Measurements from ENCODE around the gene RAB4B. TPM values are rescaled to one million over a fixed set of nuclear protein-coding genes. Genes with fewer than 3 reads are reported as not detected.
A peak's percentile ranks its signal among the peaks of the same experiment; 100 is the strongest.

The RAB4B gene
- total and polyA plus RNA-seq, 2 of the 13 experiments (the other 11 are each of a cell fraction or from before 2014, with no cell fraction given) = 3.3 to 5.4 TPM

GRCh38 chr19:40797963-40798682 lies 20.1 kb downstream of the RAB4B start (continued):
- TF ChIP-seq NR1H2 (CRISPR knock-in tag; IDR thresholded peaks at IDR 0.05; ENCODE audit: borderline replicate concordance, low read depth) = no peak
- TF ChIP-seq MED8 (CRISPR knock-in tag; IDR thresholded peaks at IDR 0.05; ENCODE audit: insufficient replicate concordance) = peak; percentile 62
- TF ChIP-seq ATF7-NPFF (CRISPR knock-in tag; IDR thresholded peaks at IDR 0.05; ENCODE audit: low read depth) = peak; percentile 62; the same call in 1 of the 2 replicates
- peak; percentile 59; the same call in 1 of the 2 replicates for TF ChIP-seq TAF1 (CRISPR knock-in tag; IDR thresholded peaks at IDR 0.05)
- TF ChIP-seq ZBTB40 (IDR thresholded peaks at IDR 0.05) = no peak
- TF ChIP-seq ZBTB40 (CRISPR knock-in tag; IDR thresholded peaks at IDR 0.05) = peak; percentile 42; the same call in 1 of the 2 replicates
- no peak for TF ChIP-seq ZIK1 (CRISPR knock-in tag; IDR thresholded peaks at IDR 0.05; ENCODE audit: borderline replicate concordance, low read depth)
- TF ChIP-seq ZKSCAN8 (CRISPR knock-in tag; IDR thresholded peaks at IDR 0.05; ENCODE audit: borderline replicate concordance) = peak; percentile 74; the same call in 1 of the 2 replicates
- TF ChIP-seq ZNF646 (CRISPR knock-in tag; IDR thresholded peaks at IDR 0.05) = peak; percentile 58
- TF ChIP-seq ZNF12 (CRISPR knock-in tag; IDR thresholded peaks at IDR 0.05) = peak; percentile 52; the same call in 1 of the 2 replicates
- TF ChIP-seq TBX2 (CRISPR knock-in tag; IDR thresholded peaks at IDR 0.05; ENCODE audit: borderline replicate concordance) = peak; percentile 50; the same call in 1 of the 2 replicates
- TF ChIP-seq ETV5 (CRISPR knock-in tag; IDR thresholded peaks at IDR 0.05; ENCODE audit: borderline replicate concordance) = peak; percentile 9; the same call in 1 of the 2 replicates
